ENCODE results near the gene RENBP. TPM values are rescaled to one million over a fixed set of nuclear protein-coding genes. Genes with fewer than 3 reads are reported as not detected.

RENBP gene
- total and polyA plus RNA-seq, 2 of the 13 experiments (the other 11 are each of a cell fraction or from before 2014, with no cell fraction given), result 1.4 to 2.6 TPM

- no peak for TF ChIP-seq ZNF18 (CRISPR knock-in tag; IDR thresholded peaks at IDR 0.05; ENCODE audit: insufficient replicate concordance)
- TF ChIP-seq RXRA (CRISPR knock-in tag; IDR thresholded peaks at IDR 0.05), result peak; percentile 41; the same call in 1 of the 2 replicates
- peak; percentile 64 for TF ChIP-seq AGO2 (optimal IDR thresholded peaks at IDR 0.05; ENCODE audit: low read depth, low read length)
- no peak for TF ChIP-seq POGZ (CRISPR knock-in tag; IDR thresholded peaks at IDR 0.05)
- TF ChIP-seq EP300 (IDR thresholded peaks at IDR 0.05; ENCODE audit: low read depth in 2 of 2, low read length in 2 of 2), result 0 out of 4 replicates have a peak, but pooled peaks of 1 of the 2 experiments have one; percentile 21
- no peak for TF ChIP-seq EP300 (CRISPR knock-in tag; IDR thresholded peaks at IDR 0.05; ENCODE audit: borderline replicate concordance)
- no peak for TF ChIP-seq ZNF503 (CRISPR knock-in tag; IDR thresholded peaks at IDR 0.05)
- 0 out of 2 replicates have a peak, but pooled peaks have one; percentile 4 for TF ChIP-seq ZFP90 (CRISPR knock-in tag; IDR thresholded peaks at IDR 0.05; ENCODE audit: borderline replicate concordance)
- peak; percentile 59 for TF ChIP-seq ZFX (CRISPR knock-in tag; IDR thresholded peaks at IDR 0.05; ENCODE audit: low read depth)
- TF ChIP-seq ZNF652 (CRISPR knock-in tag; IDR thresholded peaks at IDR 0.05; ENCODE audit: borderline replicate concordance, low read depth), result no peak
- TF ChIP-seq ETV5 (CRISPR knock-in tag; IDR thresholded peaks at IDR 0.05; ENCODE audit: borderline replicate concordance), result peak; percentile 78; the same call in 1 of the 2 replicates
- peak; percentile 82 for TF ChIP-seq GABPB1 (CRISPR knock-in tag; IDR thresholded peaks at IDR 0.05)
- TF ChIP-seq ZNF687 (CRISPR knock-in tag; IDR thresholded peaks at IDR 0.05), result peak; percentile 97
- peak; percentile 37; the same call in 1 of the 2 replicates for TF ChIP-seq ZNF816 (CRISPR knock-in tag; IDR thresholded peaks at IDR 0.05; ENCODE audit: borderline replicate concordance)
- TF ChIP-seq ZNF740 (CRISPR knock-in tag; IDR thresholded peaks at IDR 0.05), result no peak
- TF ChIP-seq ZNF331 (CRISPR knock-in tag; IDR thresholded peaks at IDR 0.05), result 0 out of 2 replicates have a peak, but pooled peaks have one; percentile 47
- TF ChIP-seq HOXA3 (CRISPR knock-in tag; IDR thresholded peaks at IDR 0.05), result peak; percentile 44; the same call in 1 of the 2 replicates
- no peak for TF ChIP-seq TFAP4 (IDR thresholded peaks at IDR 0.05; ENCODE audit: borderline replicate concordance, low read depth)
Measured at GRCh38 chrX:153948002-153948466, 3.6 kb upstream of the RENBP start (continued).

All from HepG2 (cell line).